ENCODE results near the gene PKNOX2. TPM values are rescaled to one million over a fixed set of nuclear protein-coding genes. Genes with fewer than 3 reads are reported as not detected.

Gene PKNOX2
- total and polyA plus RNA-seq, 9 of the 15 experiments (the other 6 are each of a cell fraction or from before 2014, with no cell fraction given): not detected

DNA sequence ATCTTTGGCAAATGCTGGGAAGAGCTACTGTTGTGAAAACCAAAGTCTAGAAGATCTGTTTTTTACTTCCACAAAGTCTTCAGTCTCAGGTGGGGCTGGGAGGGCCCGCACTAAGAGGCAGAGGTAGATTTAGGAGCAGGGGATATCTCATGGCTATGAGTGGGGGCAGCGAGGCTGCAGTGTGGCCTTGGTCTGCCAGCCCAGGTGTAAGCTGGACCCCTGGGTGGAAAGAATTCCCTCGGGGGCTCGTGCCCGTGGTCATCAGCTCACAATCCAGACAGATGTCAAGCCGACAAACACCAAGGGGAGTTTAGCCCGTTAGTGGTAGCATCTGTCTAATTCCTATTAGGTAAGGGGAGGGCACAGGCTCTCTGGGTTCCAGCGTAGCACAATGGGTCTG, 9.0 kb downstream of the PKNOX2 start:
- Histone ChIP-seq H3K27me3 (ENCODE audit: control insufficient read depth in 2 of 2, insufficient read depth in 2 of 2, low read length in 2 of 2) (peaks cover 42 to 77% of the 10 kb centered on the region in 2 experiments), H3K4me1 (replicated peaks in 1 of 2; ENCODE audit: control insufficient read depth in 2 of 2, insufficient read depth in 2 of 2, low read length in 2 of 2) (peaks cover 0 to 2% of the 10 kb centered on the region in 2 experiments; a peak in 2 of 5 replicates), H3K4me2 (ENCODE audit: insufficient read depth, low read length) (no peak overlapping the region), H3K9me3 (replicated peaks; ENCODE audit: control insufficient read depth, insufficient read depth, low read depth, low read length) (no peaks in the 10 kb centered on the region), H3K36me3 (ENCODE audit: control insufficient read depth, insufficient read depth, low read length) (no peaks in the 10 kb centered on the region), H3K4me3 (no peak overlapping the region), H3K9ac (ENCODE audit: insufficient read depth in 1 of 2, low read depth in 2 of 2, low read length in 2 of 2) (no peak overlapping the region), H2AFZ (ENCODE audit: low read depth, low read length) (no peak overlapping the region), H3K27ac (ENCODE audit: extremely low read depth, low read depth, low read length) (no peak overlapping the region), H3K79me2 (ENCODE audit: control insufficient read depth, insufficient read depth, low read length) (no peaks in the 10 kb centered on the region), H4K20me1 (replicated peaks; ENCODE audit: control insufficient read depth, insufficient read depth, low read length) (no peaks in the 10 kb centered on the region), H3K9me1 (ENCODE audit: control insufficient read depth, insufficient read depth, low read length) (peaks cover 3% of the 10 kb centered on the region)
- in situ Hi-C loops (cut with MboI): no loop called here
- no peak for FAIRE-seq
- ChIA-PET POLR2A (interaction anchor here (0.7 to 1.9 kb wide), 2 partner anchors 13 to 29 kb away, joined by 3 to 8 read pairs; no protein-coding TSS in a partner anchor), CTCF (ENCODE audit: low intra/inter-chr PET ratio) (no interaction called here)
- intact Hi-C loops (cut with micrococcal nuclease): no loop called here
- no peak for ATAC-seq
- DNase-seq (ENCODE audit: extremely low read depth in 1 of 4, low spot score in 3 of 4): no peak
- WGBS (ENCODE audit: insufficient coverage, low coverage, missing lambda C conversion rate): under 1% methylated on average over 8 of the region's 8 CpGs
- TF ChIP-seq PRPF4 (IDR thresholded peaks at IDR 0.05; ENCODE audit: insufficient read depth, low read depth, low read length, poor library complexity, severe bottlenecking) (no peak), STAG1 (CRISPR knock-in tag; IDR thresholded peaks at IDR 0.05; ENCODE audit: borderline replicate concordance) (no peak), XRCC5 (IDR thresholded peaks at IDR 0.05; ENCODE audit: low read depth, low read length) (no peak), MCM2 (IDR thresholded peaks at IDR 0.05; ENCODE audit: low read depth) (no peak), HDAC3 (IDR thresholded peaks at IDR 0.05; ENCODE audit: borderline replicate concordance, partially characterized antibody) (no peak), L3MBTL2 (IDR thresholded peaks at IDR 0.05) (no peak)
- TF ChIP-seq, protein P1, sequence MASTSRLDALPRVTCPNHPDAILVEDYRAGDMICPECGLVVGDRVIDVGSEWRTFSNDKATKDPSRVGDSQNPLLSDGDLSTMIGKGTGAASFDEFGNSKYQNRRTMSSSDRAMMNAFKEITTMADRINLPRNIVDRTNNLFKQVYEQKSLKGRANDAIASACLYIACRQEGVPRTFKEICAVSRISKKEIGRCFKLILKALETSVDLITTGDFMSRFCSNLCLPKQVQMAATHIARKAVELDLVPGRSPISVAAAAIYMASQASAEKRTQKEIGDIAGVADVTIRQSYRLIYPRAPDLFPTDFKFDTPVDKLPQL (IDR thresholded peaks at IDR 0.05; ENCODE audit: extremely low read depth, insufficient read length): no peak
- BruUV-seq (replicated peaks): no TSS peak
